Uterus (tissue), 4 donors: ENCODE measurements around the gene ING1. TPM values are rescaled to one million over a fixed set of nuclear protein-coding genes. Genes with fewer than 3 reads are reported as not detected.

Source experiments
- DNase-seq, 2 donors: peaks; one replicate each; pipeline ENCODE4 v3.0.0-alpha.2; 2019 to 2020
- H3K27ac ChIP-seq, 2 donors: fragments of 200-600 bp; sonication (generic); 1 replicate in 1 of 2; 2 replicates in 1 of 2; pipeline ENCODE4 v1.5.1; 2016 to 2018
- H3K27me3 ChIP-seq, 2 donors: fragments of 200-600 bp; sonication (generic); one replicate each; pipeline ENCODE4 v1.5.1; 2018 to 2019; ENCODE audit warnings: control low read depth in 1 of 2
- H3K36me3 ChIP-seq, 2 donors: fragments of 200-600 bp; sonication (generic); one replicate each; pipeline ENCODE4 v1.5.1; 2019; ENCODE audit warnings: control low read depth in 1 of 2
- H3K4me1 ChIP-seq, 2 donors: fragments of 200-600 bp; sonication (generic); one replicate each; pipeline ENCODE4 v1.5.1; 2018 to 2019; ENCODE audit warnings: control low read depth in 1 of 2
- H3K4me3 ChIP-seq, 2 donors: fragments of 200-600 bp; sonication (generic); 1 replicate in 1 of 2; 2 replicates in 1 of 2; pipeline ENCODE4 v1.5.1; 2018 to 2019; ENCODE audit warnings: mild to moderate bottlenecking in 1 of 2
- H3K9me3 ChIP-seq, 2 donors: fragments of 200-600 bp; sonication (generic); one replicate each; pipeline ENCODE4 v1.5.1; 2019; ENCODE audit warnings: control low read depth in 1 of 2
- CTCF ChIP-seq, 4 experiments: fragments of 200-600 bp in 2 of 4; fragments of 450-650 bp in 2 of 4; sonication (generic) in 2 of 4; IDR thresholded peaks; one replicate each; pipeline ENCODE4 v1.5.1; 2016 to 2019; ENCODE audit warnings: antibody characterized with exemption in 4 of 4, mild to moderate bottlenecking in 2 of 4, moderate library complexity in 1 of 4
- POLR2A ChIP-seq, 2 donors: fragments of 450-650 bp; IDR thresholded peaks; one replicate each; pipeline ENCODE4 v1.6.1; 2016; ENCODE audit warnings: antibody characterized with exemption in 2 of 2, mild to moderate bottlenecking in 1 of 2, moderate library complexity in 1 of 2
- intact Hi-C: fragments of 100-400 bp; cut with DNase I; formaldehyde crosslinking; loops from one replicate; pipeline ENCODE4 v1.15.1; 2023; ENCODE audit warnings: low total_unique reads
- total RNA-seq, 4 donors: library from RNA; depleted of rRNA in 3 of 4; stranded (reverse); fragments of >200 nt in 3 of 4; gene quantifications; one replicate each; pipeline versions ENCODE4 v1.1.0 to v1.2.4, GENCODE V29; 2014 to 2023
- donor health status: DM: yes; HTN: yes; CAD: no.

Gene ING1
- total RNA-seq, 4 donors from 2014 or later = 10.2 to 28.1 (median 19.5) TPM

DNA sequence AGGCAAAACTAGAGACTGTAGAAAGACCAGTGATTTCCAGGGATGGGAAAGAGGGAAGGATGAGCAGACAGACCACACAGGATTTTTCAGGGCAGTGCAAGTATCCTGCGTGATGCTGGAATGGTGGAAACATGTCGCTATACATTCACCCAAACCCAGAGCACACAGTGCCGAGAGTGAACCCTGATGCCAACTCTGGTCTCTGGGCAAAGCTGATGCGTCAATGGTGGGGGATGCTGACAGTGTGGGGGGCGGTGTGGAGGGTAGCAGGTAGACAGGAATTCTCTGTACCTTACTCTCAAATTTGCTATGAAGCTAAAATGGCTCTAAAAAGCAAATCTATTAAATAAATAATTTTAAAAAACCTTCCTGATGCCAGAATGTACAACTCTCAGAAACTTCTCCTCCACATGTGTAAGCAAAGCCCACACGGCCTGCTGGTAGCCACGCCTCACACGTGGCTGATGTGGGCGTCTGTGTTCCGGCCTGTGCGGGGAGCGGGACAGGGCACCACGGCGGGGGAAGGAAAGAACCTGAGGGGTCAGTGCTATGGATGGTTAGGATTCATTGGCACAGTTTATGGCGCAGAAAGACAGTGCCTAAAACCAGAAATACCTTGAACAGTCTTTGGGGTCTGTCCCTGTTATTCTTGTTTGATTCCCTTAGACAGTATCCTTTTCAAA, 31.5 kb upstream of the ING1 start:
- Histone ChIP-seq H3K36me3 (no peaks in the 10 kb centered on the region), H3K4me3 (no peak overlapping the region), H3K4me1 (no peaks in the 10 kb centered on the region), H3K27ac (no peak overlapping the region), H3K27me3 (no peaks in the 10 kb centered on the region), H3K9me3 (no peaks in the 10 kb centered on the region)
- intact Hi-C loops = no loop called here
- TF ChIP-seq POLR2A (IDR thresholded peaks at IDR 0.05) (no peak), CTCF (IDR thresholded peaks at IDR 0.05) (no peak)
- DNase-seq = no peak

GRCh38 chr13:110682746-110683145, 30.8 kb upstream of the ING1 start:
- TF ChIP-seq CTCF (IDR thresholded peaks at IDR 0.05) = no peak
- TF ChIP-seq POLR2A (IDR thresholded peaks at IDR 0.05) = no peak
- Histone ChIP-seq H3K27me3 (no peaks in the 10 kb centered on the region), H3K36me3 (no peaks in the 10 kb centered on the region), H3K4me3 (no peak overlapping the region), H3K4me1 (no peaks in the 10 kb centered on the region), H3K9me3 (no peaks in the 10 kb centered on the region), H3K27ac (no peak overlapping the region)
- intact Hi-C loops = no loop called here
- DNase-seq = no peak

DNA sequence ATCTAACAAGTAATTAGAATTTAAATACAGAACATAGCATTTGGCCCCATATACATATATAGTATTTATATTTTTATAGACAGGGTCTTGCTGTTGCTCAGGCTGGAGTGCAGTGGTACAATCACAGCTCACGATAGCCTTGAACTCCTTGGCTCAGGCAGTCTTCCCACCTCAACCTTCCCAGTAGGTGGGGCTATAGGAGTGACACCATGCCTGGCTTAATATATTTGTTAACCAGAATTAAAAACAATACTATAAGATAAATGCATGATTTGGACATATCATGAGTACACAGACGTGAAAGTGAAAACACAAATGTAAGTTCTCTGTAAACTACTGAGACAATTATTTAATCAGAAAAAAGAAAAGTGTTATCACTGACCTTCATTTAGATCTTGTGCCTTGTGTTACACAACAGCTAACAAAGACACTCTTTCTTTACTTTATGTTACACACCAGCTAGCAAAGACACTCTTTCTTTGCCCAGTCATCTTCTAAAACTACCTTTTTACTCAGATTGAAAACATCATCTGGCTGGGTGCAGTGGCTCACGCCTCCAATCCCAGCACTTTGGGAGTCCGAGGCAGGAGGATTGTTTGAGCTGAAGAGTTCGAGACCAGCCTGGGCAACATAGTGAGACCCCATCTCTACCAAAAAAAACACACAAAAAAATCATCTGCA, 30.2 kb upstream of the ING1 start:
- Histone ChIP-seq H3K4me3 (no peak overlapping the region), H3K36me3 (no peaks in the 10 kb centered on the region), H3K4me1 (no peaks in the 10 kb centered on the region), H3K27me3 (no peaks in the 10 kb centered on the region), H3K27ac (no peak overlapping the region), H3K9me3 (no peaks in the 10 kb centered on the region)
- intact Hi-C loops = no loop called here
- TF ChIP-seq POLR2A (IDR thresholded peaks at IDR 0.05) (no peak), CTCF (IDR thresholded peaks at IDR 0.05) (peak in 2 of 4 experiments; percentile 23 to 24)
- DNase-seq = no peak

DNA sequence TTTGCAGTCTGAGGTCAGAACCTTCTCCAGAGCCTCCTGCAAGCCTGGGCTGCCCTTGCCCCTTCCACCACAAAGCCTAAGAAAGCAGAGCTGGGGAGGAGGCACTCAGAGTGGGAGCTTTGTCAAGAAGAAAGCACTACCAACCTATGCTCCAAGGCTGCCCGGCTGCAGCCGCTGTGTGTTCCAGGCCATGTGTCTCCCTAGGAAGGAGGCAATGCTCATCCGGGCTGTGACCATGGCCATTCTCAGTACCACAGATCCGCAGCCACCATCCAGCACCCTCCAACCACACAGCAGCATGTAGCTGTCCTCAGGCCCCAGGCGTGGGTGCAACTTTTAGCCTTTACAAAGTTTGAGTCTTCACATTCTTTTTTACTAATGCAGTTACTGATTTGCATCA, 29.6 kb upstream of the ING1 start:
- intact Hi-C loops = no loop called here
- Histone ChIP-seq H3K36me3 (no peaks in the 10 kb centered on the region), H3K4me1 (no peaks in the 10 kb centered on the region), H3K27ac (no peak overlapping the region), H3K27me3 (no peaks in the 10 kb centered on the region), H3K4me3 (no peak overlapping the region), H3K9me3 (no peaks in the 10 kb centered on the region)
- TF ChIP-seq POLR2A (IDR thresholded peaks at IDR 0.05) (no peak), CTCF (IDR thresholded peaks at IDR 0.05) (no peak)
- no peak for DNase-seq

- TF ChIP-seq CTCF (IDR thresholded peaks at IDR 0.05) = no peak
- TF ChIP-seq POLR2A (IDR thresholded peaks at IDR 0.05) = no peak
- peak overlapping the region; percentile 61 to 77 for H3K27ac ChIP-seq
Measured at GRCh38 chr13:110684388-110685056, 29.0 kb upstream of the ING1 start.

More at GRCh38 chr13:110684388-110685056, 29.0 kb upstream of the ING1 start:
- Histone ChIP-seq H3K4me1 (no peaks in the 10 kb centered on the region), H3K27me3 (no peaks in the 10 kb centered on the region), H3K36me3 (no peaks in the 10 kb centered on the region), H3K4me3 (no peak overlapping the region), H3K9me3 (no peaks in the 10 kb centered on the region)
- intact Hi-C loops = no loop called here
- peak in 1 of 2 donors; percentile 12 for DNase-seq
